Measurements from ENCODE around the gene SELL.
"Not testable (repeated sequence)": the region's sequence is repeated elsewhere in the genome, so short reads cannot be mapped to it uniquely, and the experiment has no call there.

SELL gene

GRCh38 chr1:169701261-169702005, 10.0 kb downstream of the SELL start:
- no peak for DNase-seq

- DNase-seq: no peak
Observed at GRCh38 chr1:169699707-169700106, 11.7 kb downstream of the SELL start.

- DNase-seq: no peak
Observed at GRCh38 chr1:169698976-169699375, 12.4 kb downstream of the SELL start.

GRCh38 chr1:169697755-169698154, 13.7 kb downstream of the SELL start:
- no peak for DNase-seq

GRCh38 chr1:169696273-169697100, 14.9 kb downstream of the SELL start:
- no peak for DNase-seq

GRCh38 chr1:169694304-169695075, 16.9 kb downstream of the SELL start:
- no peak for DNase-seq

- no peak for DNase-seq
Observed at GRCh38 chr1:169692756-169693460, 18.5 kb downstream of the SELL start.

- no peak for DNase-seq
Observed at GRCh38 chr1:169690489-169690888, 20.9 kb downstream of the SELL start.

- DNase-seq: no peak
Observed at GRCh38 chr1:169689395-169689794, 22.0 kb downstream of the SELL start.

GRCh38 chr1:169688377-169688776, 23.0 kb downstream of the SELL start:
- DNase-seq: not testable (repeated sequence)

GRCh38 chr1:169683661-169684060, 27.8 kb downstream of the SELL start:
- no peak for DNase-seq

- not testable (repeated sequence) for DNase-seq
Observed at GRCh38 chr1:169683168-169683567, 28.3 kb downstream of the SELL start.

GRCh38 chr1:169682071-169682470, 29.3 kb downstream of the SELL start:
- DNase-seq: no peak

GRCh38 chr1:169681140-169681539, 30.3 kb downstream of the SELL start:
- no peak for DNase-seq

- DNase-seq: no peak
Observed at GRCh38 chr1:169680377-169681019, 30.9 kb downstream of the SELL start.

GRCh38 chr1:169679692-169680091, 31.7 kb downstream of the SELL start:
- no peak for DNase-seq

GRCh38 chr1:169676001-169676400, 35.4 kb downstream of the SELL start:
- no peak for DNase-seq

GRCh38 chr1:169670836-169671235, 40.6 kb downstream of the SELL start:
- DNase-seq: no peak

- DNase-seq: not testable (repeated sequence)
Observed at GRCh38 chr1:169670244-169670643, 41.2 kb downstream of the SELL start.

GRCh38 chr1:169667699-169668596, 43.5 kb downstream of the SELL start:
- not testable (repeated sequence) for DNase-seq

- DNase-seq: not testable (repeated sequence)
Observed at GRCh38 chr1:169667227-169667639, 44.2 kb downstream of the SELL start.
